Urinary bladder (tissue), 4 donors: ENCODE measurements around the gene MAPK8IP2. TPM values are rescaled to one million over a fixed set of nuclear protein-coding genes. Genes with fewer than 3 reads are reported as not detected.
A peak's percentile ranks its signal among the peaks of the same experiment; 100 is the strongest.
"Not testable (repeated sequence)": the region's sequence is repeated elsewhere in the genome, so short reads cannot be mapped to it uniquely, and the experiment has no call there.

Experiments used
- DNase-seq: peaks from one replicate; pipeline ENCODE4 v3.0.0-alpha.2; 2015; ENCODE audit errors: extremely low spot score
- H3K27ac ChIP-seq: one replicate; pipeline ENCODE4 v1.5.1; 2013; ENCODE audit warnings: low read depth, mild to moderate bottlenecking, moderate library complexity
- H3K36me3 ChIP-seq: one replicate; pipeline ENCODE4 v1.6.1; 2013; ENCODE audit warnings: mild to moderate bottlenecking, moderate library complexity; ENCODE audit not compliant: insufficient read depth
- H3K4me1 ChIP-seq: one replicate; pipeline ENCODE4 v1.6.1; 2013; ENCODE audit warnings: mild to moderate bottlenecking, moderate library complexity; ENCODE audit not compliant: insufficient read depth
- H3K4me3 ChIP-seq: one replicate; pipeline ENCODE4 v1.5.1; 2013; ENCODE audit warnings: low read depth, low read length
- WGBS: extraction: QIAGEN DNeasy Blood & Tissue Kit; methylation state at CpG from one replicate; pipeline ENCODE4 v1.1.7; 2013; 5-methylcytosine and 5-hydroxymethylcytosine counted together
- polyA plus RNA-seq: library from polyadenylated mRNA; stranded (reverse); fragments of 200-250 nt; gene quantifications from one replicate; pipeline ENCODE4 v1.2.3, GENCODE V29; 2013
- total RNA-seq: library from RNA; depleted of rRNA; stranded (reverse); fragments of >200 nt; gene quantifications from one replicate; pipeline ENCODE4 v1.2.3, GENCODE V29; 2014
- donor health status: healthy with polysubstance abuse.
- donor health status: healthy.

The MAPK8IP2 gene
- total and polyA plus RNA-seq, 2 donors, result 1.2 to 1.6 TPM

DNA sequence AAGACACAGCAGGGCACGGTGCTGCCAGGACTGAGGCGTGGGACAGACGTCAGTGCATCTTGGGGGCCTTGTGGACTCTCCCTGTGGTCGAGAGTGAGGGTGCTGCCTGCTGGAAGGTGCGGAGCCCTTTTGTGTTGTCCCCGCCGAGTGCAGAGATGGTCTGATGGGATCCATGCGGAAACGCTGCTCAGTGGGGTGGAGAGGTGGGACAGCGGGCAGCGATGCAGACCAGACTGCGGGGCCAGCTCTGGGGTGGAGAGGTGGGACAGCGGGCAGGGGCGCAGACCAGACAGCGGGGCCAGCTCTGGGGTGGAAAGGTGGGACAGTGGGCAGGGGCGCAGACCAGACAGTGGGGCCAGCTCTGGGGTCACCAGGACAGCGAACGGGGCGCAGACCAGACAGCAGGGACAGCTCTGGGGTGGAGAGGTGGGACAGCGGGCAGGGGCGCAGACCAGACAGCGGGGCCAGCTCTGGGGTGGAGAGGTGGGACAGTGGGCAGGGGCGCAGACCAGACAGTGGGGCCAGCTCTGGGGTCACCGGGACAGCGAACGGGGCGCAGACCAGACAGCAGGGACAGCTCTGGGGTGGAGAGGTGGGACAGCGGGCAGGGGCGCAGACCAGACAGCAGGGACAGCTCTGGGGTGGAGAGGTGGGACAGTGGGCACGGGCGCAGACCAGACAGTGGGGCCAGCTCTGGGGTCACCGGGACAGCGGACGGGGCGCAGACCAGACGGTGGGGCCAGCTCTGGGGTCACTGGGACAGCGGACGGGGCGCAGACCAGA, 7.7 kb downstream of the MAPK8IP2 start:
- not testable (repeated sequence) for H3K27ac ChIP-seq, H3K4me1 ChIP-seq, H3K4me3 ChIP-seq, DNase-seq, H3K36me3 ChIP-seq
- WGBS, result 82% methylated on average over 39 of the region's 39 CpGs

DNA sequence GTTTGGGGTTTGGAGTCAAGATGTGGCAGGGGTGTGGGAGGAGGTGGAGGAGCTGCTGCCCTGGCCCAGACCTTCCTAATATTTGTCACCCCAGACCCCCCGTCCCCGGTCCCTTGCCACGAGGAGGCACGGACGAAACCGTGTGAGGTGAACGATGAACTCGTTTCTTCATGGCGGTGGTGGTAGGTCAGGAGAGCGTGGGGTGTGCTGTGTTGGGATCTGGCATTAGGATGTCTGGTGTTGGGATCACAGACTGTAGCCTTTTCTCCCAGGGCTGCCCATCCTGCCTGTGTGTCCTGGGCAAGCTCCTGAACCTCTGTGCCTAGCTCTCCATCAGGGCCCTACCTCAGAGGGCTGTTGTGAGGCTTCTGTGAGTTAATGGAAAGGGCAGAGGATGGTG, 8.4 kb downstream of the MAPK8IP2 start:
- H3K27ac ChIP-seq, result no peak overlapping the region
- WGBS, result 84% methylated on average over 10 of the region's 10 CpGs
- H3K36me3 ChIP-seq, result no peaks in the 10 kb centered on the region
- no peak for DNase-seq
- H3K4me3 ChIP-seq, result no peak overlapping the region
- H3K4me1 ChIP-seq, result no peaks in the 10 kb centered on the region

DNA sequence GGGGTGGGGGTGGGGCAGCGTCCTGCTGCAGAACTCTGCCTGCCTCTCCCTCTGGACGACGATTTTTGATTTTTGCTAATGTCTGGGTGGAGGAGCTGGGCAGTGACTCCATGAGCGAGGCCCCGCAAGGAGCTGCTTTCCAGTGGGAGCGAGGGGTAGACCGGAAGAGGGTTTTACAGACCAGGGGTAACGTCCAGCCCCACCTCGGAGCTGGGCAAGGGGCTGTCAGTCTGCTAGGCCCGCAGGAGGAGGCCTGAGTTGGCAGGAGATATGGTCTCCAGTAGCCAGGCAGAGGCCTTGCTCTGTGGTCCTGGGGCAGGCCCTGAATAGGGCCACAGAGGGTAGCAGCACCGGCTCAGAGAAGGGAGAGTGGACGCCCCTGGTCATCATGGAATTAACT, 9.0 kb downstream of the MAPK8IP2 start:
- Histone ChIP-seq H3K27ac (no peak overlapping the region), H3K4me3 (no peak overlapping the region), H3K36me3 (no peaks in the 10 kb centered on the region), H3K4me1 (no peaks in the 10 kb centered on the region)
- no peak for DNase-seq
- 69% methylated on average over 12 of the region's 12 CpGs for WGBS

DNA sequence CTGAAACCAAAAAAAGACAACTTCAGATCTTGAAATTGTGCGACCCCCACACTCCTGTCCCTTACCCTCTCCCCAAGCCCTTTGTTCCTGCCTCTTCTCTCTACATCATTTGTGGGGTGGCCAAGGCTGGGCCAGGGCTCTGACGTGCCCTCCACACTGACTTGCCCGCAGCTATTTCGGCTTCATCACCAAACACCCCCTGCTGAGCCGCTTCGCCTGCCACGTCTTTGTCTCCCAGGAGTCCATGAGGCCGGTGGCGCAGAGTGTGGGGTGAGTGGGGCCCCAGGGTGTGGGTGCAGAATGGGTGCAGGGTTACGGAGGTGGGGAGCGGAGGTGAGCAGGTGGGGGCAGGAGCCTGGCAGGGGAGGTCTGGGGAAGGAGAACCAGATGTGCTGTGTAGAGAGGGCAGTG, 9.5 kb downstream of the MAPK8IP2 start:
- H3K27ac ChIP-seq, result no peak overlapping the region
- H3K4me3 ChIP-seq, result no peak overlapping the region
- WGBS, result 83% methylated on average over 11 of the region's 11 CpGs
- no peaks in the 10 kb centered on the region for H3K36me3 ChIP-seq
- no peak for DNase-seq
- H3K4me1 ChIP-seq, result no peaks in the 10 kb centered on the region

DNA sequence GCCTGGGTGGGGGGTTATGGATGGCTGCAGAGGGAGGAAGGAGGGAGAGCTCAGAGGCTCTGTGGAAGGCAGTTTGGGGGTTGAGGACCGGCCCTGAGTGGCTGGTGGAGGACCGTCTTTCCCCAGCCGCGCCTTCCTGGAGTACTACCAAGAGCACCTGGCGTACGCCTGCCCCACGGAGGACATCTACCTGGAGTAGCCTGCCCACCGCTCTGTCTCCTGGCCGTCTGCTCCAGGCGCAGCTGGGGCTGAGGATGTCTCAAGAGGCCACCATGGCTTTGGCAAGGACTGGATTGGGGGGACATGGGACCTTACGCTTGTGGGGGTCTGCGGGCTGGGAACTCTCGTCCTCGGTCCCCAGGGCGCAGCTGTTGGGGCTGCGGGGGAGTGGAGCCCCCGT, 10.0 kb downstream of the MAPK8IP2 start:
- 89% methylated on average over 17 of the region's 17 CpGs for WGBS
- no peak for DNase-seq
- no peak overlapping the region for H3K27ac ChIP-seq

DNA sequence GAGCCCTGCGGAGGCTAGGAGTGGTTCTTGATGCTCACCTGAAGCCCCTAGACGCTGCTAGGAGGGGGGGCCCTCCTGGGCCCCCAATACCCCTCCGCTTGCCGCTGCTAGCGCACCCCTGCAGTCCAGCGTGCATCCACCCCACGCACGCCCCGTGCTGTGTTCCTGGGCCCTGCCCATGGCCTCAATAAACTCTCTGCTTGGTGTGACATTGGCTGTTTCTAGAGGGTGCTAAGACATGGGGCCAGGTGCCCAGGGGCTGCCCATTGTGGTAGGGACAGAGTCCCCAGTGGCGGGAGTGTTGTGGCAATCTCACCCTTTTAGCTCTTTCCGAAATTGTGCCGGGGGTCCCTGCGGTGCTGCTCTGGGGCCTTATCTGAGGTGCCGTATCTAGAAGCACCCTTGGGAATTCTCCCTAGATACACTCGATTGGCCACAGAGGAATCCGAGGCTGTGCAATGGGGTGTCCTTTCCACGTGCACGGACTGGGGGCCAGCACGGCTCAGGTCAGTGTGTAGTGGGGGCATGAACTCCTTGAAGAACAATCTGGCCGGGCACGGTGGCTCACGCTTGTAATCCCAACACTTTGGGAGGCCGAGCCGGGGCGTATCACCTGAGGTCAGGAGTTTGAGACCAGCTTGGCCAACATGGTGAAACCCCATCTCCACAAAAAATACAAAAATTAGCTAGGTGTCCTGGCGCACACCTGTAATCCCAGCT, 10.9 kb downstream of the MAPK8IP2 start:
- Histone ChIP-seq H3K36me3 (no peaks in the 10 kb centered on the region), H3K27ac (no peak overlapping the region), H3K4me3 (no peak overlapping the region), H3K4me1 (no peaks in the 10 kb centered on the region)
- DNase-seq, result no peak
- WGBS, result 89% methylated on average over 26 of the region's 26 CpGs

More for the DNA sequence above, 10.0 kb downstream of the MAPK8IP2 start:
- no peaks in the 10 kb centered on the region for H3K4me1 ChIP-seq
- H3K36me3 ChIP-seq, result no peaks in the 10 kb centered on the region
- H3K4me3 ChIP-seq, result no peak overlapping the region

DNA sequence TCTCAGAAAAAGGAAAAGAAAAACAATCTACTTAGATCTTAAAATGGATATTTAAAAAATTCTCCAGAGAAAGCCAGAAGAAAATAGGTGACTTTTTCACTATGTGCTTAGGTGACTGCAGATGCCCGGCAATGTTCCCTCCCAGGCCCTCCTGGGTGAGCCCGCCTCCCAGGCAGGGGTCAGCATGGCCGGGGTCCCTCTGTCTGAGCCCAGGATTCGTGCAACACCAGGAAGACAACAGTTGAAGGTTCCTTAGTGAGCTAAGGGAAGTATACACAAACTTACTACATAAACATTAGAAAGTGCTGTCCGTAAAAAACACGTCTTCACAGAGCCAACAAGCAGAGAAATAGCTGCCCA, 11.6 kb downstream of the MAPK8IP2 start:
- Histone ChIP-seq H3K4me1 (no peaks in the 10 kb centered on the region), H3K27ac (no peak overlapping the region), H3K4me3 (no peak overlapping the region), H3K36me3 (no peaks in the 10 kb centered on the region)
- 41% methylated on average over 6 of the region's 6 CpGs for WGBS
- no peak for DNase-seq

DNA sequence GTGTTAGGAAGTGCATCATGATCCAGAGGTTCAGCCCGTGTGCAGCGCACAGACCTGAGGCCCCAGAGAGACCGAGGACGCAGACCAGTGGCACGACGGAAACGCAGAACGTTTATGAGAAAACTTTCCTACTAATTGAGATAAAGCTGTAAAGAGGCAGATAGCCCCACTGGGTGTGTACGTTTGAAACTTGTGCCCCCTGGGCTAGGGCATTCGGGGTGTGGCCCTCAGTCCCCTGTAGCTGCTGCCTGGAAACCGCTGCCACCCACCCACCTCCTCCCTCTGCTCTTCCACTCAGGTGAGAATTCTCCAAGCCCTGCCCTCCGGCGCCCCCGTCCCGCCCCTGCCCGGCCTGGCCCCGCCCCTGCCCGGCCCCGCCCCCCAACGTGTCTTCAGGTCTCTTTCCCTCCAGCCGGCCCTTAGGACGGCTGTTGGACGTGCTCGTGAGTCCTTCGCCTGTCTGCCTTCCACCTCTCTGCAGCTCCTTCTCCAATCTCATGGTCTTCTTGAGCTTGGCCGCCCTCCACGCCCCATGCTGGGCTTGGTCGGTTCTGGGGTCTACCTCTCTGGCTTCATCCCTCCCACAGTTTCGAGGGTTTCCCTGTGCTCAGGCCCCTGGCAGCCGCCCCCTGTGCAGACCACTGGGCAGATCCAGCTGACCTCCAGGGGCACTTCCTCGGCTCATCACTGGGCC, 12.1 kb downstream of the MAPK8IP2 start:
- no peaks in the 10 kb centered on the region for H3K36me3 ChIP-seq
- 28% methylated on average over 31 of the region's 31 CpGs for WGBS
- DNase-seq, result no peak
- no peaks in the 10 kb centered on the region for H3K4me1 ChIP-seq
- H3K4me3 ChIP-seq, result no peak overlapping the region
- no peak overlapping the region for H3K27ac ChIP-seq

DNA sequence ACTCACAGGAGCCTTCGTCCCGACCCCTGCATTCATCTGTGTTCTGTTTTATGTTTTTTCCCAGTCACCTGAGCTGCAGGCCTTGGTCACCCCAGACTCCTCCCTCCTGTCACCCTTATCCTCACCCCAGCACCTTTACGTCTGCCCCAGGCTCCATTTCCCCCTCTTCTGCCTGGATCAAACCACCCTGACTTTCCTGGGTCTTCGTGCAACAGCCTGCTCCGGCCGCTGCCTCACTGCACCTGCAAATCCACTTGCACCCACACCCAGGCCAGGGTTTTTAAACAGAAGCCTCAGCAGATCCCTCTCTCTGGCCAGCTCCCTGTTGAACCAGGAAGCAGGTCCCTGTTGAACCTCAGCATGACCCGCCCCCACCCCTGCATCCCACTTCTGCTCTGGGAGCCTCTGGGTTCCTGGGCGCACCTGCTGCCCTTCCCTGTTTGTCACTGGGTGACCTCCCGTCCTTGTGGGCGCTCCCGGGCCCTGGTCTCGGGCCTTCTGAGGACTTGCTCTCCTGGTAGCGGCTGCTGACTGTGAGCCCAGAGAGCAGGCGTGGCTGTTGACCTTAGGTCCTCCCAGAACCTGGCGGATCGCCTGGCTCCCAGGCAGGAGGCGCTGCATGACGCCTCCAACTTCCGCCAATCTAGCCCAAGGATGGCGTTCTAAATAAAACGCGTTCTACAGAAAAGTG, 12.8 kb downstream of the MAPK8IP2 start:
- 70% methylated on average over 22 of the region's 22 CpGs for WGBS
- H3K36me3 ChIP-seq, result no peaks in the 10 kb centered on the region
- no peaks in the 10 kb centered on the region for H3K4me1 ChIP-seq
- H3K27ac ChIP-seq, result no peak overlapping the region
- H3K4me3 ChIP-seq, result no peak overlapping the region
- no peak for DNase-seq

DNA sequence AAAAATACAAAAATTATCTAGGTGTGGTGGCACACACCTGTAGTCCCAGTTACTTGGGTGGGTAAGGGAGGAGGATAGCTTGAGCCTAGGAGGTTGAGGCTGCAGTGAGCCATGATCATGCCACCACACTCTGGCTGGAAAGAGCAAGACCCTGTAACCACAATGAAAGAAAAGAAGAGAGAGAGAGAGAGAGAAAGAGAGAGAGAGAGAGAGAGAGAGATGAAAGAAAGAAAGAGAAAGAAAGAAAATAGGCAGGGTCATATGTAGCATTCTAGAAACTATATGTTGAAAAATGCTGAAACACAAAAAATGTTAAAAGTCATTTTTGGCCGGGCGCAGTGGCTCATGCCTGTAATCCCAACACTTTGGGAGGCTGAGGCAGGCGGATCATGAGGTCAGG, 13.7 kb downstream of the MAPK8IP2 start:
- DNase-seq, H3K36me3 ChIP-seq, H3K4me3 ChIP-seq, H3K27ac ChIP-seq, H3K4me1 ChIP-seq: not testable (repeated sequence)
- 94% methylated on average over 3 of the region's 3 CpGs for WGBS

DNA sequence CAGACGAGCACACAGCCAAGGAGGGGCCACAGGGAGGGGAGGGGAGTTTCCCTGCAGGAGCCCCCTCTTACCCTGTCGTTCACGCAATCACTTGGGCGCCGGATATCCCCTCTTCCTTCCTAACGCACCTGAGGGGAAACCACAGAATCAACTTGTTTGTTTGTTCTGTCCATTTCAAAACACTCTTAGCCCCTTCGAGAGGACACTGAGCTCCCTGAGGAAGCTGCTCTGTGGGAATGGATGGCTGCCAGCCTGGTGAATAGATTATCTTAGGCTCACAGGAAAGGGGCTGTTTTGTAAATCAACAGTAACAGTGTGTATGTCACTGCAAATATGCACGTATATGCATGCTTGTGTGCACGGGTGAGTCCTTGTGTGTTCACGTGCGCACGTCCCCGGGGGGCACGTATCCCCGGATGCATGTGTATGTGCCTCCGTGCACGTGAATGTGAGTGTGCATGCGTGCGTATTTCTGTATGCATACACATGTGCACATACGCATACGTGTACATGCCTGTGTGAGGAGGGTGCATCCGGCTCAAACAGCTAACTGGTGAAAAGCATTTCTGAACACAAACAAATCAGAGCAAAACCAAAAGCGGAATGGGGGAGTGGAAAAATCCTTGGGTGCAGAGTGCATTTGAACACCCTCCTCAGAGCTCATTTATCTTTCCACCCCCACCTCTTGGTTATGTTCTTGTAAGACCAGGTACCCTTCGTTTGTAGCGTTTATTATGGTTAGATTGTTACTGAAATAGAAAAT, 20.2 kb downstream of the MAPK8IP2 start:
- peak; percentile 88 for DNase-seq
- Histone ChIP-seq H3K27ac (no peak overlapping the region), H3K4me3 (peak overlapping the region; percentile 0), H3K4me1 (no peaks in the 10 kb centered on the region), H3K36me3 (peaks cover 2% of the 10 kb centered on the region)
- 13% methylated on average over 25 of the region's 25 CpGs for WGBS

DNA sequence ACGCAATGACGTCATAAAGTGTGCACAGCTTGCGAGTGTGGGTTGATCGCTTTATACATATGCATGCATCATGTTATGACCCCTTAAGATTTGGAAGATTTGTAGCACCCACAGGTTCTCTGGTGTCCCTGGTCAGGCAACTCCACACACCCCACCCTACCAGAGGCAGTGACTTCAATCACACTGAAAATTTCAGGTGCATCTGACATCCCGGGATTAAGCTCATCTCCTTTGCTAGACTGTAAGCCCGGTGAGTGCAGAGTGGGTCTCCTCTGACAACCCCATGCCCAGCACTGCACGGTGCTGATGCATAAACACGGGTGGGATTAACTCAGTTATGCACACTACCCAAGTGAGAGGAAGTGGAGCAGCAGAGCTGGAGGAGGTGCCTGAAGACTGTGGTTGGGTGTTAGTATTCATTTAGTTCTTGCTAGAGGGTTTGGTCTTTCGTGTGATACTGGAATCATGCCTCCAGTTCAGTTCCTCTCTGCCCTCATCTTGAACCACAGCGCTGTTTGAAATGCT, 20.8 kb downstream of the MAPK8IP2 start:
- no peak for DNase-seq
- Histone ChIP-seq H3K36me3 (peaks cover 2% of the 10 kb centered on the region), H3K27ac (no peak overlapping the region), H3K4me3 (no peak overlapping the region), H3K4me1 (no peaks in the 10 kb centered on the region)
- whole genome bisulfite sequencing, result 32% methylated on average over 10 of the region's 10 CpGs
